K562 (cell line): ENCODE measurements around the gene LRMDA. TPM values are rescaled to one million over a fixed set of nuclear protein-coding genes. Genes with fewer than 3 reads are reported as not detected.

Experiments used
- ATAC-seq: fragments of 200-7000 bp; cut with Tn5 transposase; 3 replicates; pipeline ENCODE4 v1.9.1; 2020; ENCODE audit warnings: moderate library complexity
- BruUV-seq: library from RNA; stranded (reverse); fragments of 400-500 nt; replicated peaks from 2 replicates; lab custom pipeline; 2021; lab: Mats Ljungman, UMichigan
- CTCF ChIA-PET: fragments of 300-600 bp; formaldehyde crosslinking; extraction: SDS; loops from one replicate; lab custom pipeline; 2021; ENCODE audit warnings: low intra/inter-chr PET ratio; lab: Yijun Ruan, JAX
- POLR2A ChIA-PET: fragments of 300-600, 350-650 bp; sonication (Branson Sonifier 250); formaldehyde crosslinking; extraction: SDS; loops from one replicate; lab custom pipeline; 2021; ENCODE audit warnings: antibody characterized with exemption, inconsistent platforms; lab: Yijun Ruan, JAX
- DNase-seq, 4 experiments: peaks; one replicate each; pipeline versions ENCODE4 v3.0.0 to v3.0.0-alpha.2; 2011 to 2018; ENCODE audit warnings: low spot score in 3 of 4, mixed read lengths in 3 of 4; ENCODE audit errors: extremely low read depth in 1 of 4
- FAIRE-seq: peaks from 2 replicates; lab custom pipeline; 2011; peaks lifted over from hg19 to GRCh38; lab: Jason Lieb, UNC
- H2AFZ ChIP-seq: 2 replicates; pipeline ENCODE4 v1.6.0; 2011; ENCODE audit warnings: low read depth, low read length, control low read depth, inconsistent platforms
- H3K27ac ChIP-seq: fragments of 200-600 bp; 3 replicates; pipeline ENCODE4 v1.8.0; 2011; ENCODE audit warnings: low read depth, mild to moderate bottlenecking, control low read depth, inconsistent platforms, low read length, moderate library complexity, mixed read lengths; ENCODE audit errors: extremely low read depth
- H3K27me3 ChIP-seq, 2 experiments: fragments of 300-600 bp in 1 of 2; 2 replicates in 1 of 2; 3 replicates in 1 of 2; pipeline versions ENCODE4 v1.6.0 to v1.8.0; 2011; ENCODE audit warnings: inconsistent platforms in 2 of 2, low read length in 2 of 2, mild to moderate bottlenecking in 1 of 2, mixed read lengths in 1 of 2, moderate library complexity in 1 of 2; ENCODE audit not compliant: control insufficient read depth in 2 of 2, insufficient read depth in 2 of 2
- H3K36me3 ChIP-seq: fragments of 300-600 bp; 3 replicates; pipeline ENCODE4 v1.8.0; 2011; ENCODE audit warnings: mild to moderate bottlenecking, low read length, inconsistent platforms; ENCODE audit not compliant: control insufficient read depth, insufficient read depth
- H3K4me1 ChIP-seq, 2 experiments: fragments of 200-600 bp in 1 of 2; replicated peaks in 1 of 2; 2 replicates in 1 of 2; 3 replicates in 1 of 2; pipeline versions ENCODE4 v1.5.1 to v1.8.0; 2011; ENCODE audit warnings: inconsistent platforms in 2 of 2, low read length in 2 of 2, mild to moderate bottlenecking in 1 of 2, mixed read lengths in 1 of 2, moderate library complexity in 1 of 2; ENCODE audit not compliant: control insufficient read depth in 2 of 2, insufficient read depth in 2 of 2
- H3K4me2 ChIP-seq: 2 replicates; pipeline ENCODE4 v1.6.1; 2011; ENCODE audit warnings: low read length, control low read depth, inconsistent platforms, mixed read lengths; ENCODE audit not compliant: insufficient read depth
- H3K4me3 ChIP-seq: fragments of 200-600 bp; sonication (generic), shearing (Covaris generic); 2 replicates; pipeline ENCODE4 v1.5.1; 2016; ENCODE audit warnings: control low read depth, inconsistent platforms
- H3K79me2 ChIP-seq: fragments of 200-600 bp; 3 replicates; pipeline ENCODE4 v1.8.0; 2011; ENCODE audit warnings: low read length, inconsistent platforms; ENCODE audit not compliant: control insufficient read depth, insufficient read depth
- H3K9ac ChIP-seq, 2 experiments: 2 replicates each; pipeline versions ENCODE4 v1.6.0 to v1.6.1; 2011; ENCODE audit warnings: low read depth in 2 of 2, low read length in 2 of 2, control low read depth in 1 of 2, inconsistent platforms in 1 of 2, mild to moderate bottlenecking in 1 of 2, mixed read lengths in 1 of 2; ENCODE audit not compliant: insufficient read depth in 1 of 2
- H3K9me1 ChIP-seq: one replicate; pipeline ENCODE4 v1.6.0; 2011; ENCODE audit warnings: inconsistent platforms, mild to moderate bottlenecking, low read length, moderate library complexity; ENCODE audit not compliant: control insufficient read depth, insufficient read depth
- H3K9me3 ChIP-seq: replicated peaks from 2 replicates; pipeline ENCODE4 v1.5.1; 2011; ENCODE audit warnings: low read depth, low read length, inconsistent platforms; ENCODE audit not compliant: control insufficient read depth, insufficient read depth
- H4K20me1 ChIP-seq: replicated peaks from 2 replicates; pipeline ENCODE4 v1.6.1; 2011; ENCODE audit warnings: low read length, inconsistent platforms, mixed read lengths; ENCODE audit not compliant: control insufficient read depth, insufficient read depth
- CXXC5 ChIP-seq: fragments of 250-450 bp; sonication (Bioruptor Pico); IDR thresholded peaks from 2 replicates; pipeline ENCODE4 v1.8.0; 2022; ENCODE audit warnings: inconsistent platforms, mild to moderate bottlenecking, moderate library complexity
- HNRNPH1 ChIP-seq: fragments of 200-400 bp; formaldehyde crosslinking; optimal IDR thresholded peaks from 2 replicates; pipeline ENCODE3; 2017; ENCODE audit warnings: low read depth, mild to moderate bottlenecking, low read length, moderate library complexity
- KLF10 ChIP-seq: fragments of 250-450 bp; sonication (Bioruptor Pico); IDR thresholded peaks from 2 replicates; pipeline ENCODE4 v1.6.1; 2021; ENCODE audit warnings: matching md5 sums
- PRPF4 ChIP-seq: fragments of 200-400 bp; formaldehyde crosslinking; IDR thresholded peaks from one replicate; pipeline ENCODE4 v1.6.1; 2017; ENCODE audit warnings: low read length, low read depth, mild to moderate bottlenecking; ENCODE audit not compliant: insufficient read depth, poor library complexity, severe bottlenecking
- TRIM28 ChIP-seq: fragments of 450-650 bp; IDR thresholded peaks from 2 replicates; pipeline ENCODE4 v1.6.1; 2017
- WGBS: fragments of 100-300 bp; shearing (Covaris generic); methylation state at CpG from one replicate; pipeline ENCODE4 v1.1.6; 2016; ENCODE audit warnings: low coverage, mixed read lengths; ENCODE audit not compliant: insufficient coverage; ENCODE audit errors: missing lambda C conversion rate; 5-methylcytosine and 5-hydroxymethylcytosine counted together
- in situ Hi-C: fragments of 300-500 bp; cut with MboI; formaldehyde crosslinking; loops from 4 replicates; pipeline ENCODE4 v1.15.0; 2018; ENCODE audit warnings: inconsistent platforms, mixed read lengths
- intact Hi-C: fragments of 100-400 bp; cut with micrococcal nuclease; formaldehyde crosslinking; loops from 2 replicates; pipeline ENCODE4 v1.14.2; 2022
- polyA plus RNA-seq, 8 experiments: library from polyadenylated mRNA; depleted of rRNA in 4 of 8; stranded (reverse) in 5 of 8; unstranded in 3 of 8; fragments of >200 nt; fragmentation: Nextera tagmentation in 2 of 8; fragmentation: Illumina TruSeq in 1 of 8; extraction: Ambion mirVana in 2 of 8; extraction: Trizol in 1 of 8; gene quantifications; 2 replicates each; pipeline versions ENCODE4 v1.2.1 to v1.2.3, GENCODE V29; 2011 to 2014; ENCODE audit warnings: inconsistent platforms in 1 of 8, missing spikeins in 1 of 8
- total RNA-seq, 7 experiments: library from RNA; depleted of rRNA in 6 of 7; stranded (reverse); fragments of >200 nt in 6 of 7; fragmentation: Illumina TruSeq in 2 of 7; extraction: Trizol in 2 of 7; gene quantifications; 2 replicates each; pipeline versions ENCODE4 v1.2.1 to v1.2.3, GENCODE V29; 2011 to 2021; ENCODE audit warnings: low replicate concordance in 1 of 7
- TF ChIP-seq, protein P1 (sequence below): sonication (generic); formaldehyde crosslinking; IDR thresholded peaks from 2 replicates; pipeline ENCODE4 v1.8.1; 2022; ENCODE audit warnings: missing genetic modification reagents
- TF ChIP-seq, protein P2 (sequence below), 2 experiments: fragments of 450-650 bp; IDR thresholded peaks; 2 replicates each; pipeline ENCODE4 v1.6.1; 2016; ENCODE audit warnings: mild to moderate bottlenecking in 2 of 2, borderline replicate concordance in 1 of 2, low read depth in 1 of 2, moderate library complexity in 1 of 2
- TF ChIP-seq, protein P3 (sequence below): fragments of 450-650 bp; conservative IDR thresholded peaks from 2 replicates; pipeline ENCODE4 v1.6.1; 2016; ENCODE audit warnings: missing genetic modification characterization, low read depth, mild to moderate bottlenecking, control low read depth, missing compliant biosample characterization

Gene LRMDA
- total and polyA plus RNA-seq, 9 of the 15 experiments (the other 6 are each of a cell fraction or from before 2014, with no cell fraction given), result 0.25 TPM; not detected in 8

DNA sequence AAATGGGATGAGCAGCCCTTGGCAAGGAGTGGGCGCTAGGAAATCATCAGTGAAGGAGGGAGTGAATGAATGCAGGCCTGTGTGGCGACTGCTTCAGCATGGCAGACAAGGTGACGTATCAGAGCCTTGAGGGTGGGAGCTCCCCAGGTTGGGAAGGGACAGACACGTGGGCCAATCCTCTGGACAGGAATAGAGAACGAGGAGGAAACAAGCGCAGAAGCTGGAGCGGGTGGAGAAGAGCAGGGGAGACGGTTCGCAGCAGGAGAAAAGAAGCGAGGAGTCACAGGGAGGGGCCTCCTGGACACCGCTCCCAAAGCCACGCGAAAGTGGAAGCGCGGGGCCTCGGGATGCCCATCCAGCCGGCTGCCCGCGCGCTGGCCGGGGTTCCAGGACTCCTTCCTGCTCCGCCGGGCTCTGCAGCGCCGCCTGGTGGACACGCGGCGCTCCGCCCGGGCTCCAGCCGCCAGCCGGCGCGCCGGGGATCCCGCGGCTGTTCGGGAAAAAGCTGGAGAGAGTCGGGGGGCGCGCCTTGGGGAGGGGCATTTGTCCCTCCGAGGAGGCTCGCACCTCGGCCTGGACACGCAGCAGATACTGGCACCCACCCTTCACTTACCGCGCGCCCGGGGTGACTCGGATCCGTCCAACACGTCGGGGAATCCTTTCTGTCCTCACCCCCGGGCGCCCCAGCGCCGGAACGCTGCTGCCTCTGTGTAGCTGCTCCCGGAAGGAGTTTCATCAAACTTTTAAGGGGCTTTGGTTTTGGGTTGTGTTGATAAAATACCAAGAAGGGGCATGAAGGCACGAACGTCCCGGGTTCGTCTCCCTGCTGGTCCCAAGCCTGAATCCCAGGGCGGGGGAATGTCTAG, 36.1 kb upstream of the LRMDA start:
- CTCF ChIA-PET, result interaction anchor here (0.7 to 1.2 kb wide), 3 partner anchors 72 to 1150 kb away, joined by 3 to 5 read pairs (median 3); no protein-coding TSS in a partner anchor
- no peaks in the 10 kb centered on the region for H3K36me3 ChIP-seq
- peak overlapping the region; percentile 51 for H3K4me2 ChIP-seq
- DNase-seq (peak; percentile 58 to 92 (median 90)), ATAC-seq (peak; percentile 91), FAIRE-seq (no peak)
- in situ Hi-C loops (no loop called here), intact Hi-C loops (loop anchor here (10.0 kb wide), 1 partner anchor 1150 kb away; no protein-coding TSS in a partner anchor)
- no TSS peak for BruUV-seq
- no peaks in the 10 kb centered on the region; the same call in 1 of the 2 replicates for H4K20me1 ChIP-seq
- peaks cover 0 to 38% of the 10 kb centered on the region in 2 experiments; a peak in 3 of 5 replicates for H3K4me1 ChIP-seq
- H2AFZ ChIP-seq, result peak overlapping the region; percentile 75
- no peak overlapping the region for H3K4me3 ChIP-seq
- WGBS, result 8% methylated on average over 60 of the region's 64 CpGs
- POLR2A ChIA-PET, result interaction anchor here (0.6 kb wide), 2 partner anchors 12 to 491 kb away, joined by 3 to 4 read pairs; no protein-coding TSS in a partner anchor
- H3K9me3 ChIP-seq, result no peaks in the 10 kb centered on the region
- H3K27me3 ChIP-seq, result peaks cover 8 to 48% of the 10 kb centered on the region in 2 experiments
- no peaks in the 10 kb centered on the region for H3K79me2 ChIP-seq
- H3K27ac ChIP-seq, result no peak overlapping the region
- 0 out of 4 replicates have a peak overlapping the region, but pooled peaks of 1 of the 2 experiments have one; percentile 66 for H3K9ac ChIP-seq
- no peaks in the 10 kb centered on the region for H3K9me1 ChIP-seq
- no peak for TF ChIP-seq HNRNPH1
- TF ChIP-seq TRIM28, result no peak
- TF ChIP-seq PRPF4, result no peak
- TF ChIP-seq, protein P1, sequence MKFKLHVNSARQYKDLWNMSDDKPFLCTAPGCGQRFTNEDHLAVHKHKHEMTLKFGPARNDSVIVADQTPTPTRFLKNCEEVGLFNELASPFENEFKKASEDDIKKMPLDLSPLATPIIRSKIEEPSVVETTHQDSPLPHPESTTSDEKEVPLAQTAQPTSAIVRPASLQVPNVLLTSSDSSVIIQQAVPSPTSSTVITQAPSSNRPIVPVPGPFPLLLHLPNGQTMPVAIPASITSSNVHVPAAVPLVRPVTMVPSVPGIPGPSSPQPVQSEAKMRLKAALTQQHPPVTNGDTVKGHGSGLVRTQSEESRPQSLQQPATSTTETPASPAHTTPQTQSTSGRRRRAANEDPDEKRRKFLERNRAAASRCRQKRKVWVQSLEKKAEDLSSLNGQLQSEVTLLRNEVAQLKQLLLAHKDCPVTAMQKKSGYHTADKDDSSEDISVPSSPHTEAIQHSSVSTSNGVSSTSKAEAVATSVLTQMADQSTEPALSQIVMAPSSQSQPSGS, result no peak
- TF ChIP-seq, protein P2, sequence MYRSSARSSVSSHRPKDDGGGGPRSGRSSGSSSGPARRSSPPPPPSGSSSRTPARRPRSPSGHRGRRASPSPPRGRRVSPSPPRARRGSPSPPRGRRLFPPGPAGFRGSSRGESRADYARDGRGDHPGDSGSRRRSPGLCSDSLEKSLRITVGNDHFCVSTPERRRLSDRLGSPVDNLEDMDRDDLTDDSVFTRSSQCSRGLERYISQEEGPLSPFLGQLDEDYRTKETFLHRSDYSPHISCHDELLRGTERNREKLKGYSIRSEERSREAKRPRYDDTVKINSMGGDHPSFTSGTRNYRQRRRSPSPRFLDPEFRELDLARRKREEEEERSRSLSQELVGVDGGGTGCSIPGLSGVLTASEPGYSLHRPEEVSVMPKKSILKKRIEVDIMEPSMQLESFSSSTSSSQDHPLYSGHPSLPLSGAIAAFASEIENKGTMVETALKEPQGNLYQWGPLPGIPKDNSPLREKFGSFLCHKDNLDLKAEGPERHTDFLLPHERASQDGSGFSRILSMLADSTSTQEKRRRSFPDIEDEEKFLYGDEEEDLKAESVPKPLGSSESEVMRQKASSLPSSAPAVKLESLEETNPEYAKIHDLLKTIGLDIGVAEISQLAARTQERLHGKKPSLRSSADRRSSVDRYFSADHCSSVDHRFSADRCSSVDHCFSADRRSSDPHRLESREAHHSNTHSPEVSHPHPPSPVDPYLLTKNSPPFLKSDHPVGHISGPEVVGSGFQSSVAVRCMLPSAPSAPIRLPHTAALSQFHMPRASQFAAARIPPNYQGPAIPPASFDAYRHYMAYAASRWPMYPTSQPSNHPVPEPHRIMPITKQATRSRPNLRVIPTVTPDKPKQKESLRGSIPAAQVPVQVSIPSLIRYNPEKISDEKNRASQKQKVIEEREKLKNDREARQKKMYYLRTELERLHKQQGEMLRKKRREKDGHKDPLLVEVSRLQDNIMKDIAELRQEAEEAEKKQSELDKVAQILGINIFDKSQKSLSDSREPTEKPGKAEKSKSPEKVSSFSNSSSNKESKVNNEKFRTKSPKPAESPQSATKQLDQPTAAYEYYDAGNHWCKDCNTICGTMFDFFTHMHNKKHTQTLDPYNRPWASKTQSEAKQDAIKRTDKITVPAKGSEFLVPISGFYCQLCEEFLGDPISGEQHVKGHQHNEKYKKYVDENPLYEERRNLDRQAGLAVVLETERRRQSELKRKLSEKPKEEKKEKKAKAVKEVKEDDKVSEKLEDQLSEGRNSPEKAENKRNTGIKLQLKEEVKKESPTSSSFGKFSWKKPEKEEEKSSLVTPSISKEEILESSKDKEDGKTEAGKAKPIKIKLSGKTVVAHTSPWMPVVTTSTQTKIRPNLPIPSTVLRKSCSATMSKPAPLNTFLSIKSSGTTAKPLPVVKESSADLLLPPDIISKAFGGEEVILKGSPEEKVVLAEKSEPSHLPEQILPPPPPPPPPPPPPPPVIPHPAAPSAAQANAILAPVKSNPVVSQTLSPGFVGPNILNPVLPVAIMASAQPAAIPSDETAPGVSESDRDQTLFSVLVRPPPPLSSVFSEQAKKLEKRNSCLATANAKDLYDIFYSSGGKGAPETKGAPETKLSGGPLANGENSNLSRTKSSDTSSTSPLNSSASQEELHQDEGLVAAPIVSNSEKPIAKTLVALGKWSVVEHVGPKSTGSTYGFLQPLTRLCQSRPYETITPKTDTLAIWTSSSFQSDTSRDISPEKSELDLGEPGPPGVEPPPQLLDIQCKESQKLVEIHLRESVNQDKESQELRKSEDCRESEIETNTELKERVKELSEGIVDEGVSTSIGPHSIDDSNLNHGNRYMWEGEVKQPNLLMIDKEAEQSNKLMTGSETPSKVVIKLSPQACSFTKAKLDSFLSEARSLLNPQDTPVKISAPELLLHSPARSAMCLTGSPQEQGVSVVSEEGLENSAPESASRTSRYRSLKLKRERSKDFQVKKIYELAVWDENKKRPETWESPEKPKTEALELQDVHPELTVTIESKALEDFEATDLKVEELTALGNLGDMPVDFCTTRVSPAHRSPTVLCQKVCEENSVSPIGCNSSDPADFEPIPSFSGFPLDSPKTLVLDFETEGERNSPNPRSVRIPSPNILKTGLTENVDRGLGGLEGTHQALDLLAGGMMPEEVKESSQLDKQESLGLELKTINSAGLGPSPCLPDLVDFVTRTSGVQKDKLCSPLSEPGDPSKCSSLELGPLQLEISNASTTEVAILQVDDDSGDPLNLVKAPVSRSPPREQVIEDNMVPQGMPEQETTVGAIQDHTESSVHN (IDR thresholded peaks at IDR 0.05; ENCODE audit: borderline replicate concordance in 1 of 2, low read depth in 1 of 2), result no peak
- TF ChIP-seq, protein P3, sequence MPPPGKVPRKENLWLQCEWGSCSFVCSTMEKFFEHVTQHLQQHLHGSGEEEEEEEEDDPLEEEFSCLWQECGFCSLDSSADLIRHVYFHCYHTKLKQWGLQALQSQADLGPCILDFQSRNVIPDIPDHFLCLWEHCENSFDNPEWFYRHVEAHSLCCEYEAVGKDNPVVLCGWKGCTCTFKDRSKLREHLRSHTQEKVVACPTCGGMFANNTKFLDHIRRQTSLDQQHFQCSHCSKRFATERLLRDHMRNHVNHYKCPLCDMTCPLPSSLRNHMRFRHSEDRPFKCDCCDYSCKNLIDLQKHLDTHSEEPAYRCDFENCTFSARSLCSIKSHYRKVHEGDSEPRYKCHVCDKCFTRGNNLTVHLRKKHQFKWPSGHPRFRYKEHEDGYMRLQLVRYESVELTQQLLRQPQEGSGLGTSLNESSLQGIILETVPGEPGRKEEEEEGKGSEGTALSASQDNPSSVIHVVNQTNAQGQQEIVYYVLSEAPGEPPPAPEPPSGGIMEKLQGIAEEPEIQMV (tag), result no peak
- no peak for TF ChIP-seq KLF10 (CRISPR knock-in tag)
- TF ChIP-seq CXXC5 (CRISPR knock-in tag), result 0 out of 2 replicates have a peak, but pooled peaks have one; percentile 25
